HG02763 (cell line): ENCODE results near the gene BRD7.

Experiments
- ATAC-seq: cut with Tn5 transposase; IDR thresholded peaks from one replicate; pipeline ENCODE4 v1.9.1; 2021; ENCODE audit warnings: mild to moderate bottlenecking, moderate library complexity; ENCODE audit not compliant: unreplicated experiment

Gene BRD7

GRCh38 chr16:50305441-50306061 is 63.2 kb downstream of the BRD7 start:
- ATAC-seq = no peak

GRCh38 chr16:50304467-50305440 is 64.0 kb downstream of the BRD7 start:
- ATAC-seq = no peak

- ATAC-seq = no peak
Measured at GRCh38 chr16:50303605-50304466, 65.0 kb downstream of the BRD7 start.

GRCh38 chr16:50303041-50303604 is 65.7 kb downstream of the BRD7 start:
- ATAC-seq = no peak

- no peak for ATAC-seq
Measured at GRCh38 chr16:50302472-50303005, 66.2 kb downstream of the BRD7 start.

- ATAC-seq = no peak
Measured at GRCh38 chr16:50301626-50302471, 66.9 kb downstream of the BRD7 start.

- no peak for ATAC-seq
Measured at GRCh38 chr16:50300942-50301625, 67.7 kb downstream of the BRD7 start.

- ATAC-seq = no peak
Measured at GRCh38 chr16:50299508-50300105, 69.2 kb downstream of the BRD7 start.

- ATAC-seq = no peak
Measured at GRCh38 chr16:50298591-50299507, 69.9 kb downstream of the BRD7 start.

GRCh38 chr16:50298075-50298460 is 70.7 kb downstream of the BRD7 start:
- ATAC-seq = no peak

- ATAC-seq = no peak
Measured at GRCh38 chr16:50297301-50298074, 71.3 kb downstream of the BRD7 start.

- no peak for ATAC-seq
Measured at GRCh38 chr16:50296807-50297206, 72.0 kb downstream of the BRD7 start.

GRCh38 chr16:50295541-50296132 is 73.2 kb downstream of the BRD7 start:
- no peak for ATAC-seq

- no peak for ATAC-seq
Measured at GRCh38 chr16:50294955-50295354, 73.8 kb downstream of the BRD7 start.

- no peak for ATAC-seq
Measured at GRCh38 chr16:50293994-50294855, 74.6 kb downstream of the BRD7 start.
